Measurements from ENCODE around the gene PEPD.
A peak's percentile ranks its signal among the peaks of the same experiment; 100 is the strongest.

- TF ChIP-seq CTCF (IDR thresholded peaks at IDR 0.05) (no peak), POLR2AphosphoS5 (IDR thresholded peaks at IDR 0.05) (peak; percentile 61)
Measured at GRCh38 chr19:33390101-33390907, 131.3 kb downstream of the PEPD start.
